Myocyte (in vitro differentiated cells): ENCODE results near the gene BRAF. TPM values are rescaled to one million over a fixed set of nuclear protein-coding genes. Genes with fewer than 3 reads are reported as not detected.

ENCODE experiments used
- total RNA-seq: library from RNA; depleted of rRNA; stranded (reverse); fragments of >200 nt; gene quantifications from 2 replicates; pipeline ENCODE4 v1.2.3, GENCODE V29; 2014

The BRAF gene
- total RNA-seq, 1 donor from 2014 or later: 18.1 TPM

Other genes with a start within 250 kb of the BRAF start
- gene NDUFB2, start 228.2 kb downstream of the BRAF start, total RNA-seq: 388 and 434 TPM in 2 replicates
- 47.5 and 59.6 TPM in 2 replicates for gene MRPS33, start 90.0 kb upstream of the BRAF start, total RNA-seq
- gene TMEM178B, start 149.1 kb upstream of the BRAF start, total RNA-seq: 6.8 and 8.9 TPM in 2 replicates